Amygdala (tissue), 56 donors: ENCODE data around the gene CEP170B.
"Not testable (repeated sequence)": the region's sequence is repeated elsewhere in the genome, so short reads cannot be mapped to it uniquely, and the experiment has no call there.

Experiments
- DNase-seq, 56 donors: peaks; one replicate each; lab custom pipeline; 2025; lab: John Stamatoyannopoulos, UW

The CEP170B gene

GRCh38 chr14:104939666-104940410, 74.8 kb downstream of the CEP170B start:
- DNase-seq, result peak in 1 of 56 donors; percentile 9

GRCh38 chr14:104940526-104941150, 75.6 kb downstream of the CEP170B start:
- DNase-seq, result no peak

GRCh38 chr14:104941508-104942365, 76.7 kb downstream of the CEP170B start:
- DNase-seq, result no peak

GRCh38 chr14:104942586-104942985, 77.5 kb downstream of the CEP170B start:
- no peak for DNase-seq

GRCh38 chr14:104943216-104944015, 78.3 kb downstream of the CEP170B start:
- DNase-seq, result not testable (repeated sequence)

GRCh38 chr14:104944016-104944308, 78.9 kb downstream of the CEP170B start:
- not testable (repeated sequence) for DNase-seq

- DNase-seq, result not testable (repeated sequence)
Observed at GRCh38 chr14:104944436-104945205, 79.6 kb downstream of the CEP170B start.

- not testable (repeated sequence) for DNase-seq
Observed at GRCh38 chr14:104945266-104945665, 80.2 kb downstream of the CEP170B start.
